Hepatocyte (in vitro differentiated cells): ENCODE data around the gene P3R3URF. TPM values are rescaled to one million over a fixed set of nuclear protein-coding genes. Genes with fewer than 3 reads are reported as not detected.

Experiments
- DNase-seq: peaks from one replicate; pipeline ENCODE4 v3.0.0-alpha.2; 2016; ENCODE audit warnings: low spot score
- H2AFZ ChIP-seq: fragments of 200-600 bp; sonication (generic); 2 replicates; pipeline ENCODE4 v1.6.0; 2016; ENCODE audit warnings: antibody characterized with exemption, mild to moderate bottlenecking
- H3K27ac ChIP-seq: fragments of 200-600 bp; sonication (generic); 2 replicates; pipeline ENCODE4 v1.5.1; 2016; ENCODE audit warnings: mild to moderate bottlenecking
- H3K27me3 ChIP-seq: fragments of 200-600 bp; sonication (generic); 2 replicates; pipeline ENCODE4 v1.6.1; 2016
- H3K36me3 ChIP-seq: fragments of 200-600 bp; sonication (generic); replicated peaks from 2 replicates; pipeline ENCODE4 v1.5.1; 2016; ENCODE audit warnings: low read depth; ENCODE audit not compliant: insufficient read depth
- H3K4me1 ChIP-seq: fragments of 200-600 bp; sonication (generic); 2 replicates; pipeline ENCODE4 v1.5.1; 2016; ENCODE audit warnings: mild to moderate bottlenecking, moderate library complexity; ENCODE audit not compliant: insufficient read depth
- H3K4me2 ChIP-seq: fragments of 200-600 bp; sonication (generic); 2 replicates; pipeline ENCODE4 v1.6.0; 2016
- H3K4me3 ChIP-seq: fragments of 200-600 bp; sonication (generic); 2 replicates; pipeline ENCODE4 v1.5.1; 2016; ENCODE audit warnings: mild to moderate bottlenecking
- H3K79me2 ChIP-seq: fragments of 200-600 bp; sonication (generic); 2 replicates; pipeline ENCODE4 v1.6.0; 2017; ENCODE audit warnings: mild to moderate bottlenecking
- H3K9me2 ChIP-seq: fragments of 200-600 bp; sonication (generic); replicated peaks from 2 replicates; pipeline ENCODE4 v1.6.0; 2017; ENCODE audit warnings: mild to moderate bottlenecking; ENCODE audit not compliant: insufficient read depth
- H3K9me3 ChIP-seq: fragments of 200-600 bp; sonication (generic); 2 replicates; pipeline ENCODE4 v1.5.1; 2016; ENCODE audit warnings: low read depth, mild to moderate bottlenecking
- H4K20me1 ChIP-seq: fragments of 200-600 bp; sonication (generic); 2 replicates; pipeline ENCODE4 v1.6.0; 2016; ENCODE audit warnings: mild to moderate bottlenecking; ENCODE audit not compliant: insufficient read depth, poor library complexity, severe bottlenecking
- CTCF ChIP-seq: fragments of 200-600 bp; sonication (generic); IDR thresholded peaks from 2 replicates; pipeline ENCODE4 v1.5.1; 2016; ENCODE audit warnings: antibody characterized with exemption, mild to moderate bottlenecking; ENCODE audit not compliant: poor library complexity
- EZH2 ChIP-seq: fragments of 200-600 bp; sonication (generic); IDR thresholded peaks from 2 replicates; pipeline ENCODE4 v1.6.1; 2016; ENCODE audit warnings: antibody characterized with exemption, mild to moderate bottlenecking, borderline replicate concordance
- EZH2phosphoT487 ChIP-seq: fragments of 200-600 bp; sonication (generic); IDR thresholded peaks from one replicate; pipeline ENCODE4 v1.6.1; 2018; ENCODE audit warnings: antibody characterized with exemption, mild to moderate bottlenecking, low read depth, moderate library complexity; ENCODE audit not compliant: unreplicated experiment, severe bottlenecking
- WGBS: methylation state at CpG from one replicate; pipeline ENCODE4 v1.1.6; 2016; ENCODE audit warnings: low lambda C conversion rate; ENCODE audit errors: missing lambda C conversion rate; 5-methylcytosine and 5-hydroxymethylcytosine counted together
- polyA plus RNA-seq: library from polyadenylated mRNA; unstranded; fragments of >200 nt; fragmentation: Nextera tagmentation; extraction: Ambion mirVana; gene quantifications from 2 replicates; pipeline ENCODE4 v1.2.1, GENCODE V29; 2016
- total RNA-seq: library from RNA; depleted of rRNA; stranded (reverse); fragments of >200 nt; gene quantifications from 2 replicates; pipeline ENCODE4 v1.2.3, GENCODE V29; 2014

The P3R3URF gene
- total and polyA plus RNA-seq, 2 experiments from 2014 or later: not detected

- WGBS: 97% methylated on average over 9 of the region's 9 CpGs
- Histone ChIP-seq H3K9me2 (no peaks in the 10 kb centered on the region), H3K9me3 (no peaks in the 10 kb centered on the region), H3K36me3 (no peaks in the 10 kb centered on the region), H3K4me1 (no peaks in the 10 kb centered on the region), H2AFZ (no peak overlapping the region), H3K27ac (no peak overlapping the region), H4K20me1 (no peaks in the 10 kb centered on the region), H3K79me2 (no peaks in the 10 kb centered on the region), H3K4me3 (no peak overlapping the region), H3K4me2 (no peak overlapping the region), H3K27me3 (no peaks in the 10 kb centered on the region)
- DNase-seq: no peak
- TF ChIP-seq CTCF (no peak), EZH2 (no peak), EZH2phosphoT487 (no peak)
These were observed 14.9 kb upstream of the P3R3URF start for GRCh38 chr1:46191033-46191701.

- Histone ChIP-seq H3K4me2 (no peak overlapping the region), H3K4me3 (no peak overlapping the region), H3K9me3 (no peaks in the 10 kb centered on the region), H4K20me1 (no peaks in the 10 kb centered on the region), H3K79me2 (no peaks in the 10 kb centered on the region), H3K4me1 (no peaks in the 10 kb centered on the region), H3K9me2 (no peaks in the 10 kb centered on the region), H3K27me3 (no peaks in the 10 kb centered on the region), H2AFZ (no peak overlapping the region), H3K36me3 (no peaks in the 10 kb centered on the region), H3K27ac (no peak overlapping the region)
- TF ChIP-seq EZH2 (no peak), EZH2phosphoT487 (no peak), CTCF (no peak)
- DNase-seq: no peak
- 81% methylated on average over 3 of the region's 3 CpGs for WGBS
These were observed 14.3 kb upstream of the P3R3URF start for GRCh38 chr1:46190539-46190938.

GRCh38 chr1:46188295-46189030, 12.2 kb upstream of the P3R3URF start:
- DNase-seq: no peak
- Histone ChIP-seq H3K36me3 (no peaks in the 10 kb centered on the region), H3K9me3 (no peaks in the 10 kb centered on the region), H3K4me3 (no peak overlapping the region), H4K20me1 (no peaks in the 10 kb centered on the region), H3K79me2 (no peaks in the 10 kb centered on the region), H3K4me1 (peaks cover 9% of the 10 kb centered on the region), H3K4me2 (no peak overlapping the region), H3K27me3 (no peaks in the 10 kb centered on the region), H3K9me2 (no peaks in the 10 kb centered on the region), H2AFZ (no peak overlapping the region), H3K27ac (peak overlapping the region; percentile 41)
- no peak for TF ChIP-seq EZH2
- no peak for TF ChIP-seq EZH2phosphoT487
- TF ChIP-seq CTCF: no peak
- WGBS: 76% methylated on average over 6 of the region's 6 CpGs
